Omental fat pad (tissue), 4 donors: ENCODE data around the gene ERBB4. TPM values are rescaled to one million over a fixed set of nuclear protein-coding genes. Genes with fewer than 3 reads are reported as not detected.

Source experiments
- ATAC-seq: fragments of 150-250 bp; one replicate; pipeline ENCODE4 v1.9.1; 2016; ENCODE audit warnings: mild to moderate bottlenecking, moderate library complexity; ENCODE audit not compliant: low FRiP score
- DNase-seq: peaks from one replicate; pipeline ENCODE4 v3.0.0-alpha.2; 2019; ENCODE audit warnings: low spot score
- total RNA-seq, 4 donors: library from RNA; depleted of rRNA; stranded (reverse); fragments of >200 nt; gene quantifications; one replicate each; pipeline ENCODE4 v1.1.0, GENCODE V29; 2016
- TF ChIP-seq, protein P1 (sequence below), 3 donors: fragments of 450-650 bp; IDR thresholded peaks; one replicate each; pipeline ENCODE4 v1.5.1; 2016 to 2017; ENCODE audit warnings: antibody characterized with exemption in 3 of 3, mild to moderate bottlenecking in 3 of 3, moderate library complexity in 2 of 3

Gene ERBB4
- total RNA-seq, 4 donors from 2014 or later, result 0.16 to 7.7 (median 2.1) TPM

DNA sequence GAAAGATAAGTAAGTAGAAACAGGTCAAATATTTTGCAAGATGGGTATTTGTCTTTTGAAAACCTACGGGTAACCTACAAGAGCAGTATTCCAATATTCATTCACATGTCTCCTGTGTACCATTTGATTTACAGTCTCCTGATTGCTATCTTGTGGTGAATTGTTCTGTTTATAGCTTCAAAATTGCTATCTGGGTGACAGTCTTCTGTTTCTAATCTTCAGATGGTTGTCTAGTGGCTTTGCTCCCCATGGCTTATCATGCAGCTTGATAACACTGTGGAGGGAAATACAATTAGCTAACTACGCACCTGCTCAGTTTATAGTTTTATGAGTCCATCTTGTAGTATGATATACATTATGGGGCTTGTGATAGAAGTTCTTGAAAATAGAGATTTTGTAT lies 1165.4 kb downstream of the ERBB4 start:
- TF ChIP-seq, protein P1, sequence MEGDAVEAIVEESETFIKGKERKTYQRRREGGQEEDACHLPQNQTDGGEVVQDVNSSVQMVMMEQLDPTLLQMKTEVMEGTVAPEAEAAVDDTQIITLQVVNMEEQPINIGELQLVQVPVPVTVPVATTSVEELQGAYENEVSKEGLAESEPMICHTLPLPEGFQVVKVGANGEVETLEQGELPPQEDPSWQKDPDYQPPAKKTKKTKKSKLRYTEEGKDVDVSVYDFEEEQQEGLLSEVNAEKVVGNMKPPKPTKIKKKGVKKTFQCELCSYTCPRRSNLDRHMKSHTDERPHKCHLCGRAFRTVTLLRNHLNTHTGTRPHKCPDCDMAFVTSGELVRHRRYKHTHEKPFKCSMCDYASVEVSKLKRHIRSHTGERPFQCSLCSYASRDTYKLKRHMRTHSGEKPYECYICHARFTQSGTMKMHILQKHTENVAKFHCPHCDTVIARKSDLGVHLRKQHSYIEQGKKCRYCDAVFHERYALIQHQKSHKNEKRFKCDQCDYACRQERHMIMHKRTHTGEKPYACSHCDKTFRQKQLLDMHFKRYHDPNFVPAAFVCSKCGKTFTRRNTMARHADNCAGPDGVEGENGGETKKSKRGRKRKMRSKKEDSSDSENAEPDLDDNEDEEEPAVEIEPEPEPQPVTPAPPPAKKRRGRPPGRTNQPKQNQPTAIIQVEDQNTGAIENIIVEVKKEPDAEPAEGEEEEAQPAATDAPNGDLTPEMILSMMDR (IDR thresholded peaks at IDR 0.05), result no peak
- DNase-seq (no peak), ATAC-seq (no peak)

DNA sequence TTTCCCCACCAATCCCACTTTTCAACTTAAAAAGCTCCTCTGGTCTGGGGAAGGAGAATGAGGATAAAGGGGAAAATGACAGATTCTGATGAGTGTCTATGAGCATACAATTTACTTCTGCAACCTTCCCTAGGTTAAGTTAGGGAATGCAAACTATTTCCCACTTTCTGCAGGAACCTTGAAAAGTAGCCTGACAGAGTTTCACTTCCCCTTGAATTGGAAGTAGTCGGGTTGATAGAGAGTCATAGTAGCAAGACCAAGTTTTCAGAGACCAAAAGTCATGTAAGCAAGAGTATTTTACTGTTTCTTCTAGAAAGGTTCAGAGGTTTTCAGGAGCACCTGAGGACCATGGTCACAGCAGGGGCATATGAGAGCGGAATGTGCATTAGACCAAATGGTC lies 1167.1 kb downstream of the ERBB4 start:
- TF ChIP-seq, protein P1 (IDR thresholded peaks at IDR 0.05), result no peak
- DNase-seq (no peak), ATAC-seq (no peak)

DNA sequence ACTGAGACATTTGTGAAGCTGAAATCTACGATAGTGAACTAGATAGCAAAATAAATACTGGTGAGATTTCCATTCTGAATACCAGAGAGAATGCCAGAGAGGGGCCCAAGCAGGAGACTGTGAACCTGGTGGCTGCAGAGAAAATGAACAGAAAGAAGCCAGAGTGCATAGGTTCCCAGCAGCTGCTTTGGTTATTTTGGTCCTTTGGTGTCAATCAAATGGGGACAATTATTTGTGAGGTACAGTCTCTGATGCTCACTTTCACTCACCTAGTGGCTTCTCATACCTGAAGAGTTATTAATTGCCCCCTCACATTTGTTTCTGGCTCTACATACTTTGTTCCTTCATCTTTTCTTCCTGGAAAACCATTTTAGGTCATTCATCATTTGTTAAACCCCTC lies 1170.1 kb downstream of the ERBB4 start:
- ATAC-seq, result no peak
- TF ChIP-seq, protein P1 (IDR thresholded peaks at IDR 0.05), result no peak
- DNase-seq, result no peak

DNA sequence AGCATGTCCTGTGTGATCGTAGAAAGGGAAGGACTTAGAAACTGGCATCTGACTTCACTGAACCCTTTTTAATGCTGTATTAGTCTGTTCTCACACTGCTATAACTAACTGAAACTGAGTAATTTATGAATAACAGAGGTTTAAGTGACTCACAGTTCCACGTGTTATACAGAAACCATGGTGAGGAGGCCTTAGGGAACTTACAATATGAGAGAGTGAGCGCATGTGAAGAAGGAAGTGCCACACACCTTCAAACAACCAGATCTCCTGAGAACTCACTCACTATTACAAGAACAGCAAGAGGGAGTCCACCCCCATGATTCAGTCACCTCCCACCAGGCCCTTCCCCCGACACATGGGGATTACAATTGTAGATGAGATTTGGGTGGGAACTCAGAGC lies 1170.9 kb downstream of the ERBB4 start:
- no peak for DNase-seq
- no peak for ATAC-seq
- TF ChIP-seq, protein P1 (IDR thresholded peaks at IDR 0.05), result no peak

DNA sequence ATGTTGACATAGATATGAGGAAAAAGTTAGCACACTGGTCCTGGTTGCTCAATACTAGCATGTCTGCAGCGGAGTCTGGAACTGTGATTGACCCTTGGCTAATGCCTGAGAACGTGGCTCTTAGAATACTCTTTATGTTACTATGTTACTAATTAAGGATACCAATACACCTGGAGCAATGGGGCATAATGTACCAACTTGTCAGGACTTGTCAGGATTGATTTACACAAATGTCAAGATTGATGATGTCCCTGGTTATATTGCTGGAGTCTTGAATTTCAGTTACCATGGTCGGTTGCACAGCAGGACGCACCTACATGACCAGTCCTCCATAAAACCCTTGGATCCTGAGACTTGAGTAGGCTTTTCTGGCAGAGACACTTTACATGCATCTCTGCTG lies 1171.3 kb downstream of the ERBB4 start:
- TF ChIP-seq, protein P1 (IDR thresholded peaks at IDR 0.05), result no peak
- ATAC-seq, result no peak
- no peak for DNase-seq

DNA sequence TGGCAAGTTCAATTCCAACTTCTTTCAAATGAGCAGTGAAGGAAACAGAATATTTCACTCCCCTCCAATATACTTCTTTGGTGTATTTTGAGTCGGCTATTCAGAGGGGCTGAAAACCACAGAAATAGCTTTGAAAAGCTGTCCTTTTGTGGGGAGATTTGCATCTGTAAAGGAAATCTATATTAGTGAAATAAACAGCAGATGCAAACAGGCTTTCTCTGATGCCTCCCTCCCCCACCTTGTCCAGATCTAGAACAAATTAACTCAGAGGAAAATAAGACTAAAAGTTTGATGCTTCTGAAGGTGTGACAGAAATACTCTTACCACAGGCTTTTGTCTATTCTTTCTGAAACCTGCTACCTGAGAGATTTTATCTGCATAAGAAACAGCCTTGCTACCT lies 1173.7 kb downstream of the ERBB4 start:
- no peak for DNase-seq
- TF ChIP-seq, protein P1 (IDR thresholded peaks at IDR 0.05), result no peak
- ATAC-seq, result no peak

DNA sequence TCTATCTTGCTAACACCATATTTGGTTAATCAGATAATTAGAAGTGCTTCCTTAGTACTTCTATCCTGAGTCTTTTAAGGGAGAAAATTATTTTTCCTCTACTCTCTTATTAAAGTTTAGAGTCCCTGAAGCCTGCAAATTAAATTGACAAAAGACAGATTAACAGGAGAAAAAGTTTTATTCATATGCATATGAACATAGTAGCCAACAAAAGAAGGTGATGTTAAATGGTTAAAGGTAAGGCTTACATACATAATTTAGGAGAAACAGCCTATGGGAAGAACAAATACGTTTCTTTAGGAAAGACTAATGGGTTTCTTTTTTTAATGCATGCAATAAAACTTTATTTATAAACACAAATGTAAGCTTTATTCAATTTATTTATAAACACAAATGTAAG lies 1177.2 kb downstream of the ERBB4 start:
- no peak for DNase-seq
- ATAC-seq, result no peak
- TF ChIP-seq, protein P1 (IDR thresholded peaks at IDR 0.05), result no peak
